KBM-7 (cell line): ENCODE data around the gene CACYBP.
"Not testable (repeated sequence)": the region's sequence is repeated elsewhere in the genome, so short reads cannot be mapped to it uniquely, and the experiment has no call there.

ENCODE experiments used
- DNase-seq: peaks from one replicate; pipeline ENCODE4 v3.0.0-alpha.2; 2015
- in situ Hi-C: fragments of 300-500 bp; cut with MboI; formaldehyde crosslinking; loops from 2 replicates; pipeline ENCODE4 v1.14.3; 2020; ENCODE audit warnings: low sequenced_read_pairs, low pct_unique_long_range_greater_than_20kb, mixed read lengths

Gene CACYBP

DNA sequence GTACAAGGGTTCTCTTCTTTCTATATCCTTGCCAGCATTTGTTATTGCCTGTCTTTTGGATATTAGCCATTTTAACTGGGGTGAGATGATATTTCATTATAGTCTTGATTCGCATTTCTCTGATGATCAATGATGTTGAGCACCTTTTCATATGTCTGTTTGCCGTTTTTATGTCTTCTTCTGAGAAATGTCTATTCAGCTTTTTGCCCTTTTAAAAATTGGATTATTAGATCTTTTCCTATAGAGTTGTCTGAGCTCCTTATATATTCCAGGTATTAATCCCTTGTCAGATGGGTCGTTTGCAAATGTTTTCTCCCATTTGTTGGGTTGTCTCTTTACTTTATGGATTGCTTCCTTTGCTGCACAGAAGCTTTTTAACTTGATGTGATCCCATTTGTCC lies 42.9 kb downstream of the CACYBP start:
- DNase-seq, result no peak
- in situ Hi-C loops, result loop anchor here (25.0 kb wide), 2 partner anchors 95 to 270 kb away; no protein-coding TSS in a partner anchor

DNA sequence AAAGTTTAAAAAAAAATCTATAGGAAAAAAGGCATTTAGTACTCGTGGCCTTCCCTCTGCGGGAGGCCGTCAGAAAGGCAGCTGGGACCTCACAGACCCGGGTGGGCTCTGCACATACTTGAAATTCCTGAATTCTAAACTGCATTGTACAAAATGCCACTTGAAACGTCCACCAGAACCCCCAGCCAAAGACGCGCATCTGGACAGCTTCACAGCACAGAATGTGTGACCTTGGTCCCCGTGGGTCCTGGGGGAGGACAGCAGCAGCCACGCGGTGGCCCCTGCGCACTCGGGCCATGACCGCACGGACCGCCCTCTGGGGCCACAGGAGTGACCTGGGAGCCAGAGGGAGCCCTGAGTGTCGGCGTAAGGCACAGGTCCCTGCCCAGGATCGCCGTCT lies 44.1 kb downstream of the CACYBP start:
- in situ Hi-C loops, result loop anchor here (25.0 kb wide), 2 partner anchors 93 to 268 kb away; no protein-coding TSS in a partner anchor
- DNase-seq, result no peak

DNA sequence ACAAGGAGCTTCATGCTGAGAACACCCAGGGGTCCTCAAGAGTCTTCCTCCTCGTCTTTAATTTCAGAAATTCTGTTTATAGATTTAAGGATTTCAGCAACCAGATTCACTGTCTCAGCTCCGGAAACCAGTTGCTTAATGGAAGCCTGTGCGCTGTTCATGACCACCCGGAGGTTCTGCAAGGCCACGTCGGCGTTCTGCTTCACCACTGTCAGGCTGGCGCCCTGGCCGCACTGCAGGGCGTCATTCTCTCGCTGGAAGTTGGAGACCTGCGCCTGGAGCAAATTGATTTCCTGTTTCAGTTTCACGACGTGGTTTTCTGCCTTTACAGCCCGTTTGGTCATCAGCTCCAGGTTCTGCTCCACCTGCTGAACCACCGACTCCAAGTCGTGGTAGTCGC lies 44.8 kb downstream of the CACYBP start:
- in situ Hi-C loops, result loop anchor here (25.0 kb wide), 2 partner anchors 93 to 268 kb away; no protein-coding TSS in a partner anchor
- not testable (repeated sequence) for DNase-seq

DNA sequence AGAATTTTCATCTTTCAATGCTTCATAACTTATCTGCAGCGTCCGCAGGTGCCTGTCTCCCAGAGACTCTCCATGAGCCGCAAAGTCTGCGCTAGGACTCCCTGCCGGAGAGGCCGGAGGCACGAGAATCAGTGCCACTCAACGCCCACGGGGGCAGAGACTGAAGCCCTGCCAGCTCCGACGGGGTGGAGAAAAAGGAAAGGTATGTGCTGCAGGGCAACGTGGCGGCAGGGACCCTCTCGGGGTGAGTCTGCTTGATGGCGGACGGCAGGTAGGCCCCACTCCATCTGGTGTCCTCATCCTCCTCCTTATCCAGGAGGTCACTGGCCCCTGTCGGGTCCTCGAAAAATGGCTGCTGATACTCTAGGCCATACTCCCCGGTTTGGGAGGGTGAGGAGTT lies 45.4 kb downstream of the CACYBP start:
- DNase-seq, result no peak
- in situ Hi-C loops, result loop anchor here (25.0 kb wide), 2 partner anchors 92 to 267 kb away; no protein-coding TSS in a partner anchor

DNA sequence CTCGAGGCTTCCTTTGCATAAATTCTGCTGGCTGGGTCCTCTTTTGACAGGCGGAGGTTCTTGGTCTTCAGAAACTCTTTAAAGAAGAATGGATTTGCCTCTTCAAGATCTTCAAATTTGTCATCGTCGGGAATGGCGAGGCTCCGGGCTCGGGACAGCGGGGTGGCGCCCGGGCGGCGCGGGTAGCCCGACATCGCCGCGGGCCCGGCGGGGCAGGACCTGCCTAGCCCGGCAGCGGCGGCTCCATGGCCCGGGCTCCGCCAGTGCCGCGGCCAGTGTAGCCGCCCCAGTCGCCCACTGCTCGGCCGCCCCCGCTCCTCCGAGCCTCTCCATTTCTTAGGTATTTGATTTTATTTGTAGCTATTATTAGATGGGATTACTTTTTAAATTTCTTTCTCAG lies 45.8 kb downstream of the CACYBP start:
- in situ Hi-C loops, result loop anchor here (25.0 kb wide), 2 partner anchors 92 to 267 kb away; no protein-coding TSS in a partner anchor
- DNase-seq, result no peak

DNA sequence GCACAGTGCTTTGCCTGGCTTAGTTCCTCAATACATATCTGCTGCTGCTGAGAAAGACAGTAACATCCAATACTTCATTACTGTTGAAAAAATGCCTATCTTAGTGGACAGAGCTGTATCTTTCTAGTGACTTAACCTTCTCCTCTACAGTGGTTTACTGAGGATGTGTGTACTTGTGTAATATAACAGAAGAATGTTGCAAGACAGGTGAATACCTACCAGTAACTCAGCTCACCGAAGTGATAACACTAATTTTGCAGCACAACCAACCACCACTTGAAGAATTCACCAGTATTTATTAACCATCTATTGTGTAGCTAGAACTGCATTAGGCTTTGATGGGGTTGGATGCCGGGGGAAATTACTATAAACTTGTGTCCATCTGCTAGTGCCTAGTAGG lies 51.2 kb downstream of the CACYBP start:
- no peak for DNase-seq
- in situ Hi-C loops, result no loop called here

DNA sequence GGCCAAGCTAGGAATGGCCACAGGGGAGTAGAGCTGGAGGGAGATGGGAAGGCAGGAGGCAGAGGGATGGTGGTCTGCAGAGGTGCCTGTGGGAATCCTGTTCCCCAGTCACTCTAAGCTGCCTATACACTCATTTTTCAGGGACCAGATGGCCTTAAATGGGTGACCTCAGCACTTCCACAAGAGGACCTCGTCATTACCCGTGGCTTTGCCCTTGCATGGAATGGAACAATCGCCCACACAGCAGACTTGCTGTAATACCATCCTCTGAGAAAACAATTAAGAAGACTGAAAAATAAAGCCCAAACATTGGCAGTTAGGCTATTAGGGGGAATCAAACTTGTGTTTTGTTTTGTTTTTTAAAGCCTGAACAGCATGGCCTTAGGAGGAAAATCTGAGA lies 55.0 kb downstream of the CACYBP start:
- no peak for DNase-seq
- in situ Hi-C loops, result no loop called here
